Measurements from ENCODE around the gene RTN4RL1. TPM values are rescaled to one million over a fixed set of nuclear protein-coding genes. Genes with fewer than 3 reads are reported as not detected.

The RTN4RL1 gene
- total and polyA plus RNA-seq, 9 of the 15 experiments (the other 6 are each of a cell fraction or from before 2014, with no cell fraction given): 0.04 to 0.06 (median 0.04) TPM; not detected in 5

DNA sequence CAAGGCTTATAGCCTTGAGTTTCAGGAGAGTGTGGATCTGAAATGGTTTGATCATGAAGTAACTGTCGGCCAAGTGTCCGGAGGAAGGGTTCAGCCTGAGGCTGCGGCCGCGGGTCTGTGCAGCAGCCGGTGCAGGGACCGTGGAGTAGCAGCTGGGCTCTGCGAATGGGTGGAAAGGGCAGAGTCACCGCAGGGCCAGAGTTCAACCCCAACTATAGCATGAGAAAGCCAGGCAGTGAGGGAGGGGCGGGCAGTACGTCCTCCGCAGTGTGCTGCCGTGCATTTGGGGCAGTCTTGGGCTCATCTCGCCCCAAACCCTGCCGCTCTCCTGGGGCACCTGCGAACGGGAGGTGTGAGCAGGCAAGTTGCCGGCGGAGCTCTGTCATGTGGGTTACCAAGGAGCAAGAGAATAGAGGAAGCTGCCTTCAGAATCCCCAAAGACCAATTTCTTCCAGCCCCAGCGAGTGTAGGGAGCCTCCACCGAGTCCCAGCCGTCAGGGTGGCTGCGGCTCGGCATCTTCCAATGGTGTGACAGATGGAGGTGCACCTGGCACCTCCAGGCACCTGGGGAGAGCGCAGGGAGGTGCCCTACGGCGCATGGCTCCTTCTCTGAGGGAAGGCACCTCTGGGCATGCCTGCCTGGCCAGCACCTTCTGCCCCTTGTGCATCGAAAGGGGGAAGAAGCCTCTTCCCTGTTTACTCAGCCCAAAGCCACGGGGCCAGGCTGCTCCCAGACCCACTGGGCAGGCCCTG is 108.0 kb downstream of the RTN4RL1 start:
- Histone ChIP-seq H3K27ac (ENCODE audit: extremely low read depth, low read depth, low read length) (no peak overlapping the region), H3K9ac (ENCODE audit: insufficient read depth in 1 of 2, low read depth in 2 of 2, low read length in 2 of 2) (no peak overlapping the region), H3K36me3 (ENCODE audit: control insufficient read depth, insufficient read depth, low read length) (no peaks in the 10 kb centered on the region), H3K4me2 (ENCODE audit: insufficient read depth, low read length) (no peak overlapping the region), H4K20me1 (replicated peaks; ENCODE audit: control insufficient read depth, insufficient read depth, low read length) (no peaks in the 10 kb centered on the region), H3K4me3 (no peak overlapping the region), H3K79me2 (ENCODE audit: control insufficient read depth, insufficient read depth, low read length) (no peaks in the 10 kb centered on the region), H2AFZ (ENCODE audit: low read depth, low read length) (no peak overlapping the region), H3K9me1 (ENCODE audit: control insufficient read depth, insufficient read depth, low read length) (no peaks in the 10 kb centered on the region), H3K27me3 (ENCODE audit: control insufficient read depth in 2 of 2, insufficient read depth in 2 of 2, low read length in 2 of 2) (peaks cover 37 to 65% of the 10 kb centered on the region in 2 experiments), H3K9me3 (replicated peaks; ENCODE audit: control insufficient read depth, insufficient read depth, low read depth, low read length) (no peaks in the 10 kb centered on the region), H3K4me1 (replicated peaks in 1 of 2; ENCODE audit: control insufficient read depth in 2 of 2, insufficient read depth in 2 of 2, low read length in 2 of 2) (peaks cover 0 to 11% of the 10 kb centered on the region in 2 experiments; a peak in 2 of 5 replicates)
- WGBS (ENCODE audit: insufficient coverage, low coverage, missing lambda C conversion rate): 11% methylated on average over 26 of the region's 29 CpGs
- ChIA-PET CTCF (ENCODE audit: low intra/inter-chr PET ratio) (no interaction called here), POLR2A (no interaction called here)
- TF ChIP-seq IRF2 (CRISPR knock-in tag; IDR thresholded peaks at IDR 0.05): no peak
- peak; percentile 70; the same call in 1 of the 2 replicates for TF ChIP-seq EZH2 (IDR thresholded peaks at IDR 0.05; ENCODE audit: borderline replicate concordance, low read depth, low read length)
- no peak for DNase-seq (ENCODE audit: extremely low read depth in 1 of 4, low spot score in 3 of 4)
- FAIRE-seq: no peak
- peak; percentile 66 for ATAC-seq
- in situ Hi-C loops (cut with MboI) (loop anchor here (25.0 kb wide), 1 partner anchor 320 kb away; no protein-coding TSS in a partner anchor), intact Hi-C loops (cut with micrococcal nuclease) (no loop called here)
- no TSS peak for BruUV-seq (replicated peaks)

DNA sequence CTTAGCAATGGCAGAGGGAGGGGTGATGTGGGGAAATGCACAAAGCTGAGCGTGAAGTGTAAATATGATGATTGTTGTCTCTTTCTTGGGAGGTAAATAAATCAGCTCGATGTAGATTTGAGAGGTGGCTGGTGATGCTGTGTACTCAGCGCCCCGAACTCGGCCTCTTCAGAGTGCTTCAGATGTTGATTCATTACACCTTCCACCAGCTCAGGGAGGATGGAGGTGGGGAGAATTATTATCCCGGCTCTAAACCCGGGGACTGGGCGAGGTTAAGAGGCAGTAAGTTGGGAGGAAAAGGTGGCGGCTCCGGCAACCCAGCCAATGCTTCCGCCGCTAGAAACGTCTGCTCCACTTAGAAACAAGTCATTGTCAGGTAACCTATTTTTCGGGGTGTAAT is 108.8 kb downstream of the RTN4RL1 start:
- Histone ChIP-seq H4K20me1 (replicated peaks; ENCODE audit: control insufficient read depth, insufficient read depth, low read length) (no peaks in the 10 kb centered on the region), H3K79me2 (ENCODE audit: control insufficient read depth, insufficient read depth, low read length) (no peaks in the 10 kb centered on the region), H3K27me3 (ENCODE audit: control insufficient read depth in 2 of 2, insufficient read depth in 2 of 2, low read length in 2 of 2) (peaks cover 38 to 68% of the 10 kb centered on the region in 2 experiments), H3K9me3 (replicated peaks; ENCODE audit: control insufficient read depth, insufficient read depth, low read depth, low read length) (no peaks in the 10 kb centered on the region), H3K4me3 (no peak overlapping the region), H3K9ac (ENCODE audit: insufficient read depth in 1 of 2, low read depth in 2 of 2, low read length in 2 of 2) (no peak overlapping the region), H3K27ac (ENCODE audit: extremely low read depth, low read depth, low read length) (no peak overlapping the region), H3K9me1 (ENCODE audit: control insufficient read depth, insufficient read depth, low read length) (no peaks in the 10 kb centered on the region), H3K4me2 (ENCODE audit: insufficient read depth, low read length) (no peak overlapping the region), H3K36me3 (ENCODE audit: control insufficient read depth, insufficient read depth, low read length) (no peaks in the 10 kb centered on the region), H3K4me1 (replicated peaks in 1 of 2; ENCODE audit: control insufficient read depth in 2 of 2, insufficient read depth in 2 of 2, low read length in 2 of 2) (peaks cover 0 to 11% of the 10 kb centered on the region in 2 experiments; a peak in 2 of 5 replicates), H2AFZ (ENCODE audit: low read depth, low read length) (no peak overlapping the region)
- no TSS peak for BruUV-seq (replicated peaks)
- POLR2A ChIA-PET: no interaction called here
- in situ Hi-C loops (cut with MboI) (loop anchor here (25.0 kb wide), 1 partner anchor 321 kb away; no protein-coding TSS in a partner anchor), intact Hi-C loops (cut with micrococcal nuclease) (no loop called here)
- 8% methylated on average over 9 of the region's 14 CpGs for WGBS (ENCODE audit: insufficient coverage, low coverage, missing lambda C conversion rate)
- FAIRE-seq (no peak), ATAC-seq (no peak), DNase-seq (ENCODE audit: extremely low read depth in 1 of 4, low spot score in 3 of 4) (no peak)
- CTCF ChIA-PET (ENCODE audit: low intra/inter-chr PET ratio): no interaction called here
- no peak for TF ChIP-seq BRCA1 (IDR thresholded peaks at IDR 0.05)
- TF ChIP-seq BRCA1 (CRISPR knock-in tag; IDR thresholded peaks at IDR 0.05): no peak
- no peak for TF ChIP-seq MAFG (tag; conservative IDR thresholded peaks at IDR 0.05)
- no peak for TF ChIP-seq NCOA1 (IDR thresholded peaks at IDR 0.05; ENCODE audit: low read depth)
- no peak for TF ChIP-seq MTA2 (IDR thresholded peaks at IDR 0.05; ENCODE audit: low read depth)
- TF ChIP-seq ZBTB8A (IDR thresholded peaks at IDR 0.05; ENCODE audit: partially characterized antibody): no peak
- no peak for TF ChIP-seq HNRNPL (IDR thresholded peaks at IDR 0.05; ENCODE audit: low read depth, low read length)
- no peak for TF ChIP-seq ZNF57 (CRISPR knock-in tag; IDR thresholded peaks at IDR 0.05)
- no peak for TF ChIP-seq ZBTB49 (CRISPR knock-in tag; IDR thresholded peaks at IDR 0.05; ENCODE audit: borderline replicate concordance)
- TF ChIP-seq ZBTB43 (CRISPR knock-in tag; IDR thresholded peaks at IDR 0.05): no peak
